Stimulated activated naive CD8-positive, alpha-beta T cell treated with anti-CD3 and anti-CD28 coated beads, Interleukin-15, amount 100 ng/mL, for 72 hours (primary cell): ENCODE measurements around the gene HLA-A.
A peak's percentile ranks its signal among the peaks of the same experiment; 100 is the strongest.
"Not testable (repeated sequence)": the region's sequence is repeated elsewhere in the genome, so short reads cannot be mapped to it uniquely, and the experiment has no call there.

Experiments
- ATAC-seq: fragments of 150-1000 bp; cut with Tn5 transposase; 2 replicates; pipeline ENCODE4 v1.10.0; 2021; ENCODE audit warnings: mild to moderate bottlenecking, moderate library complexity
- DNase-seq, 2 donors: peaks; one replicate each; pipeline ENCODE4 v3.0.0; 2021 to 2022
- H3K27ac Mint-ChIP-seq, 2 donors: one replicate each; pipeline ENCODE4 v1.8.0; 2022; ENCODE audit warnings: mild to moderate bottlenecking in 2 of 2, mixed read lengths in 2 of 2, moderate library complexity in 2 of 2
- H3K27me3 Mint-ChIP-seq: one replicate; pipeline ENCODE4 v1.8.0; 2022; ENCODE audit warnings: mixed read lengths
- H3K4me1 Mint-ChIP-seq: one replicate; pipeline ENCODE4 v1.8.0; 2022; ENCODE audit warnings: mild to moderate bottlenecking, mixed read lengths
- H3K4me3 Mint-ChIP-seq, 2 donors: one replicate each; pipeline ENCODE4 v1.8.0; 2022; ENCODE audit warnings: mild to moderate bottlenecking in 2 of 2, mixed read lengths in 2 of 2, moderate library complexity in 1 of 2
- H3K9me3 Mint-ChIP-seq, 2 donors: one replicate each; pipeline ENCODE4 v1.8.0; 2022; ENCODE audit warnings: mixed read lengths in 2 of 2

The HLA-A gene

DNA sequence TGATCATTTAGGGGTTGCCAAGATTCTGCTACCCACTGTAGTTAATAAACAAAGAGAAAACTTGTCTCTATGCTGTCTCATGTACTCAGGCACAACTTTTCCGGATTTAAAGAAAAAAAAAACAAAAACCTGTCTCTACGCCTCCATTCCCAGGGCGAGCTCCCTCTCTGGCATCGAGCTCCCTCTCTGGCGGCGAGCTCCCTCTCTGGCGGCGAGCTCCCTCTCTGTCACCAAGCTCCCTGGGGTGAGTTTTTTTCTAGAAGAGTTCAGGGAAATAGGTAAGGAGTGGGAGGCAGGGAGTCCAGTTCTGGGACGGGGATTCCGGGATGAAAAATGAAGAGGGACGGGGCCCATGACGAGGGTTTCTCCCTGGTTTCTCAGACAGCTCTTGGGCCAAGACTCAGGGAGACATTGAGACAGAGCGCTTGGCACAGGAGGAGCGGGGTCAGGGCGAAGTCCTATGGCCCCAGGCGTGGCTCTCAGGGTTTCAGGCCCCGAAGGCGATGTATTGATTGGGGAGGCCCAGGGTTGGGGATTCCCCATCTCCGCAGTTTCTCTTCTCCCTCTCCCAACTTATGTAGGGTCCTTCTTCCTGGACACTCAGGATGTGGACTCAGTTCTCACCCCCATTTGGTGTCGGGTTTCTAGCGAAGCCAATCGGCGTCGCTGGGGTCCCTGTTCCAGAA lies 16.5 kb upstream of the HLA-A start:
- DNase-seq (no peak), ATAC-seq (peak; percentile 16)
- H3K27me3 Mint-ChIP-seq: no peaks in the 10 kb centered on the region
- peak overlapping the region; percentile 94 to 97 for H3K4me3 Mint-ChIP-seq
- H3K9me3 Mint-ChIP-seq: no peaks in the 10 kb centered on the region
- H3K27ac Mint-ChIP-seq: peak overlapping the region; percentile 97 to 98
- H3K4me1 Mint-ChIP-seq: peaks cover 61% of the 10 kb centered on the region

DNA sequence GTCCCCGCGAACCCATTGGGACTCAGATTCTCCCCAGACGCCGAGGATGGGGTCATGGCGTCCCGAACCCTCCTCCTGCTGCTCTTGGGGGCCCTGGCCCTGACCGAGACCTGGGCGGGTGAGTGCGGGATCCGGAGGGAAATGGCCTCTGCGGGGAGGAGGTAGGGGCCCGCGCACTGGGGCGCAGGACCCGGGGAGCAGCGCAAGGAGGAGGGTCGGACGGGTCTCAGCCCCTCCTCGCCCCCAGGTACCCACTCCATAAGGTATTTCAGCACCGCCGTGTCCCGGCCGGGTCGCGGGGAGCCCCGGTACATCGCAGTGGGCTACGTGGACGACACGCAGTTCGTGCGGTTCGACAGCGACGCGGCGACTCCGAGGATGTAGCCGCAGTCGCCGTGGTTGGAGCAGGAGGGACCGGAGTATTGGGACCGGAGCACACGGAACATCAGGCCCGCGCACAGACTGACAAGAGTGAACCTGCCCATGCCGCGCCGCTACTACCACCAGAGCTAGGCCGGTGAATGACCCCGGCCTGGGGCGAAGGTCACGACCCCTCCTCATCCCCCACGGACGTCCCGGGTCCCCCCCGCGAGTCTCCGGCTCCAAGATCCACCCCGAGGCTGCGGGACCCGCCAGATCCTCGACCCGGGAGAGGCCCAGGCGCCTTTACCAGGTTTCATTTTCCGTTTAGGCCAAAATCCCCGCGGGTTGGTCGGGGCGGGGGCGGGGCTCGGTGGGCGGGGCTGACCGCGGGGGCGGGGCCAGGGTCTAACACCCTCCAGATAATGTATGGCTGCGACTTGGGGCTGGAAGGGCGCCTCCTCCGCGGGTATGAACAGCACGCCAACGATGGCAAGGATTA lies 15.7 kb upstream of the HLA-A start:
- peak overlapping the region; percentile 94 to 97 for H3K4me3 Mint-ChIP-seq
- no peaks in the 10 kb centered on the region for H3K27me3 Mint-ChIP-seq
- H3K27ac Mint-ChIP-seq: peak overlapping the region; percentile 97 to 98
- ATAC-seq: peak; percentile 90
- DNase-seq: peak; percentile 79 to 87
- H3K9me3 Mint-ChIP-seq: no peaks in the 10 kb centered on the region
- H3K4me1 Mint-ChIP-seq: peaks cover 65% of the 10 kb centered on the region

GRCh38 chr6:29927275-29927569 lies 15.1 kb upstream of the HLA-A start:
- Mint-ChIP-seq H3K4me3 (peak overlapping the region; percentile 94 to 97), H3K9me3 (no peaks in the 10 kb centered on the region), H3K27me3 (no peaks in the 10 kb centered on the region), H3K27ac (peak overlapping the region; percentile 97 to 98), H3K4me1 (peaks cover 65% of the 10 kb centered on the region)
- no peak for DNase-seq
- ATAC-seq: no peak

DNA sequence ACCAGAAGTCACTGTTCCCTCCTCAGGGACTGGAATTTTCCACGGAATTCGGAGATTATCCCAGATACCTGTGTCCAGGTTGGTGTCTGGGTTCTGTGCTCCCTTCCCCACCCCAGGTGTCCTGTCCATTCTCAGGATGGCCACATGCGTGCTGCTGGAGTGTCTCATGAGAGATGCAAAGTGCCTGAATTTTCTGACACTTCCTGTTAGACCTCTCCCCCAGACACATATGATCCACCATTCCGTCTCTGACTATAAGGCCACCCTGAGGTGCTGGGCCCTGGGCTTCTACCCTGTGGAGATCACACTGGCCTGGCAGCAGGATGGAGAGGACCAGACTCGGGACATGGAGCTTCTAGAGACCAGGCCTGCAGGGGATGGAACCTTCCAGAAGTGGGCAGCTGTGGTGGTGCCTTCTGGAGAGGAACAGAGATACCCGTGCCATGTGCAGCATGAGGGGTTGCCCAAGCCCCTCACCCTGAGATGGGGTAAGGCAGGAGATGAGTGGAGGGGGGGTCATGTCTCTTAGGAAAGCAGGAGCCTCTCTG lies 14.4 kb upstream of the HLA-A start:
- peaks cover 65% of the 10 kb centered on the region for H3K4me1 Mint-ChIP-seq
- DNase-seq (no peak), ATAC-seq (no peak)
- peak overlapping the region; percentile 94 to 97 for H3K4me3 Mint-ChIP-seq
- H3K27ac Mint-ChIP-seq: peak overlapping the region in 1 of 2 donors; percentile 98
- H3K27me3 Mint-ChIP-seq: no peaks in the 10 kb centered on the region
- H3K9me3 Mint-ChIP-seq: no peaks in the 10 kb centered on the region

- H3K27me3 Mint-ChIP-seq, H3K9me3 Mint-ChIP-seq, H3K4me3 Mint-ChIP-seq, H3K27ac Mint-ChIP-seq, DNase-seq, ATAC-seq: not testable (repeated sequence)
- H3K4me1 Mint-ChIP-seq: peaks cover 52% of the 10 kb centered on the region
Observed at GRCh38 chr6:29930047-29930446, 12.3 kb upstream of the HLA-A start.

DNA sequence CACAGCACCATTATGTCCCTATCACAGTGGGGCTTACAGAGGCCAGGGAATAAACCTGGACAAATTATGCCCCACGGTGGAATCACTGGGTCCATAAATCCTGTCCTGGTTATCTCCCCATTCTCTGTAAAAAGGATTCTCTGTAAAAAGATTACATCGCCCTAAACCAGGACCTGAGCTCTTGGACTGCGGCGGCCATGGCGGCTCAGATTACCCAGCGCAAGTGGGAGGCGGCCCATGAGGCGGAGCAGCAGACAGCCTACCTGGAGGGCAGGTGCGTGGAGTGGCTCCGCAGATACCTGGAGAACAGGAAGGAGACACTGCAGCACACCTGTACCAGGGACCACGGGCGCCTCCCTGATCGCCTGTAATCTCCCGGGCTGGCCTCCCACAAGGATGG lies 8.4 kb upstream of the HLA-A start:
- Mint-ChIP-seq H3K27me3 (no peaks in the 10 kb centered on the region), H3K4me3 (no peak overlapping the region), H3K9me3 (no peaks in the 10 kb centered on the region), H3K4me1 (peaks cover 17% of the 10 kb centered on the region), H3K27ac (no peak overlapping the region)
- ATAC-seq: no peak
- no peak for DNase-seq

- no peak overlapping the region for H3K27ac Mint-ChIP-seq
Observed at GRCh38 chr6:29935273-29935955, 6.9 kb upstream of the HLA-A start.

GRCh38 chr6:29938746-29939508 lies 3.4 kb upstream of the HLA-A start:
- no peaks in the 10 kb centered on the region for H3K27me3 Mint-ChIP-seq
- DNase-seq (no peak), ATAC-seq (no peak)
- H3K4me3 Mint-ChIP-seq: no peak overlapping the region
- H3K27ac Mint-ChIP-seq: no peak overlapping the region
- H3K4me1 Mint-ChIP-seq: peaks cover 29% of the 10 kb centered on the region
- H3K9me3 Mint-ChIP-seq: no peaks in the 10 kb centered on the region

More at GRCh38 chr6:29935273-29935955, 6.9 kb upstream of the HLA-A start:
- Mint-ChIP-seq H3K4me3 (no peak overlapping the region), H3K27me3 (no peaks in the 10 kb centered on the region), H3K9me3 (no peaks in the 10 kb centered on the region), H3K4me1 (peaks cover 11% of the 10 kb centered on the region)
- no peak for ATAC-seq
- DNase-seq: no peak

DNA sequence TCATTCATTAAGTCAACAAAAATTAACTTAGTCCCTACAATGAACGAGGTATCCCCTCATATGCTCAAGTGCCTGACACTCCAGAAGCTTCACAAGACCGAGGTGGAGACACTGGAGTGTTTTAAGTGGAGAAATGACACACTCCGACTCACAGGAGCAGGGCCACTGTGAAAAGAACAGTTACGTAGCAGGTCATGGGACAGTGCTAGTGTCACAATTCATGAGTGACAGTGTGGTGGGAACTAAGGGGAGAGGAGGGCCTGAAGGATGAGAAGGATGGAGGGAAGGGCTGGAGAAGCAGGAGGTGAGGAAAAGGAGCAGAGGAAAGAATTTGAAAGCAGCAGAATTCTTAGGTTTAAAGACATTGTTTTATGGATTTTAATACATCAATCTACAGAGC lies 1.3 kb upstream of the HLA-A start:
- Mint-ChIP-seq H3K4me1 (peaks cover 50% of the 10 kb centered on the region), H3K27ac (peak overlapping the region; percentile 100), H3K27me3 (no peaks in the 10 kb centered on the region), H3K9me3 (no peaks in the 10 kb centered on the region), H3K4me3 (peak overlapping the region; percentile 92 to 96)
- no peak for DNase-seq
- no peak for ATAC-seq

DNA sequence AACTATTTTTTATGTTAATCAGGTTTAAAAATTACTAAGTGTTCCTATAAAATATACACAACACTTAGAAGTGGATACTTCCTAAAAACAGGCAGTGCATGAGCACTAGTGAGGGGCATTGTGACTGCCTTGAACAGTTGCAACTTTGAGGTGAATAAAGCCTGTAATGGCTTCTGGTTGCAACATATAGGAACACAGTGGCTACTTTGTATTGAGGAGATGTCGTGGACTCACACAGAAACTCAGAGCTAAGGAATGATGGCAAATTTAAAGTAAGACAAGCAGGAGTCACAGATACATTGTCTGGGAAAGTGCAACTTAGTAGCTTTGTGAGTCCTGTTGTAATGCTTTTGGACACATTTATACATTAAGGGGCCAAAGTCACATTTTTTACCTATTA lies 861 bp upstream of the HLA-A start:
- no peaks in the 10 kb centered on the region for H3K27me3 Mint-ChIP-seq
- H3K4me3 Mint-ChIP-seq: peak overlapping the region; percentile 92 to 96
- DNase-seq (no peak), ATAC-seq (no peak)
- H3K27ac Mint-ChIP-seq: peak overlapping the region; percentile 100
- peaks cover 54% of the 10 kb centered on the region for H3K4me1 Mint-ChIP-seq
- no peaks in the 10 kb centered on the region for H3K9me3 Mint-ChIP-seq

DNA sequence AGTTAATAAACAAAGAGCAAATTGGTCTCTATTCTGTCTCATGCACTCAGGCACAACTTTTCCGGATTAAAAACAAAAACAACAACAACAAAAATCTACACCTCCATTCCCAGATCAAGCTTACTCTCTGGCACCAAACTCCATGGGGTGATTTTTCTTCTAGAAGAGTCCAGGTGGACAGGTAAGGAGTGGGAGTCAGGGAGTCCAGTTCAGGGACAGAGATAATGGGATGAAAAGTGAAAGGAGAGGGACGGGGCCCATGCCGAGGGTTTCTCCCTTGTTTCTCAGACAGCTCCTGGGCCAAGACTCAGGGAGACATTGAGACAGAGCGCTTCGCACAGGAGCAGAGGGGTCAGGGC lies 437 bp upstream of the HLA-A start:
- peak overlapping the region; percentile 92 to 96 for H3K4me3 Mint-ChIP-seq
- no peak for ATAC-seq

DNA sequence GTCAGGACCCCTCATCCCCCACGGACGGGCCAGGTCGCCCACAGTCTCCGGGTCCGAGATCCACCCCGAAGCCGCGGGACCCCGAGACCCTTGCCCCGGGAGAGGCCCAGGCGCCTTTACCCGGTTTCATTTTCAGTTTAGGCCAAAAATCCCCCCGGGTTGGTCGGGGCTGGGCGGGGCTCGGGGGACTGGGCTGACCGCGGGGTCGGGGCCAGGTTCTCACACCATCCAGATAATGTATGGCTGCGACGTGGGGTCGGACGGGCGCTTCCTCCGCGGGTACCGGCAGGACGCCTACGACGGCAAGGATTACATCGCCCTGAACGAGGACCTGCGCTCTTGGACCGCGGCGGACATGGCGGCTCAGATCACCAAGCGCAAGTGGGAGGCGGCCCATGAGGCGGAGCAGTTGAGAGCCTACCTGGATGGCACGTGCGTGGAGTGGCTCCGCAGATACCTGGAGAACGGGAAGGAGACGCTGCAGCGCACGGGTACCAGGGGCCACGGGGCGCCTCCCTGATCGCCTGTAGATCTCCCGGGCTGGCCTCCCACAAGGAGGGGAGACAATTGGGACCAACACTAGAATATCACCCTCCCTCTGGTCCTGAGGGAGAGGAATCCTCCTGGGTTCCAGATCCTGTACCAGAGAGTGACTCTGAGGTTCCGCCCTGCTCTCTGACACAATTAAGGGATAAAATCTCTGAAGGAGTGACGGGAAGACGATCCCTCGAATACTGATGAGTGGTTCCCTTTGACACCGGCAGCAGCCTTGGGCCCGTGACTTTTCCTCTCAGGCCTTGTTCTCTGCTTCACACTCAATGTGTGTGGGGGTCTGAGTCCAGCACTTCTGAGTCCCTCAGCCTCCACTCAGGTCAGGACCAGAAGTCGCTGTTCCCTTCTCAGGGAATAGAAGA lies 978 bp downstream of the HLA-A start:
- peak overlapping the region; percentile 100 for H3K27ac Mint-ChIP-seq
- peak; percentile 19 for ATAC-seq
- no peaks in the 10 kb centered on the region for H3K9me3 Mint-ChIP-seq
- H3K27me3 Mint-ChIP-seq: no peaks in the 10 kb centered on the region
- DNase-seq: no peak
- H3K4me1 Mint-ChIP-seq: peaks cover 73% of the 10 kb centered on the region
- peak overlapping the region; percentile 92 to 96 for H3K4me3 Mint-ChIP-seq

More for the DNA sequence above, 437 bp upstream of the HLA-A start:
- Mint-ChIP-seq H3K27me3 (no peaks in the 10 kb centered on the region), H3K27ac (peak overlapping the region; percentile 100), H3K9me3 (no peaks in the 10 kb centered on the region), H3K4me1 (peaks cover 59% of the 10 kb centered on the region)
- no peak for DNase-seq

DNA sequence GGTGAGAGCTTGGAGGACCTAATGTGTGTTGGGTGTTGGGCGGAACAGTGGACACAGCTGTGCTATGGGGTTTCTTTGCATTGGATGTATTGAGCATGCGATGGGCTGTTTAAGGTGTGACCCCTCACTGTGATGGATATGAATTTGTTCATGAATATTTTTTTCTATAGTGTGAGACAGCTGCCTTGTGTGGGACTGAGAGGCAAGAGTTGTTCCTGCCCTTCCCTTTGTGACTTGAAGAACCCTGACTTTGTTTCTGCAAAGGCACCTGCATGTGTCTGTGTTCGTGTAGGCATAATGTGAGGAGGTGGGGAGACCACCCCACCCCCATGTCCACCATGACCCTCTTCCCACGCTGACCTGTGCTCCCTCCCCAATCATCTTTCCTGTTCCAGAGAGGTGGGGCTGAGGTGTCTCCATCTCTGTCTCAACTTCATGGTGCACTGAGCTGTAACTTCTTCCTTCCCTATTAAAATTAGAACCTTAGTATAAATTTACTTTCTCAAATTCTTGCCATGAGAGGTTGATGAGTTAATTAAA lies 3.0 kb downstream of the HLA-A start:
- no peak for DNase-seq
- no peaks in the 10 kb centered on the region for H3K27me3 Mint-ChIP-seq
- peak overlapping the region; percentile 79 to 100 for H3K27ac Mint-ChIP-seq

More for the DNA sequence above, 3.0 kb downstream of the HLA-A start:
- ATAC-seq: no peak
- Mint-ChIP-seq H3K9me3 (no peaks in the 10 kb centered on the region), H3K4me3 (peak overlapping the region; percentile 92 to 96), H3K4me1 (peaks cover 70% of the 10 kb centered on the region)
